GM18873 (cell line): ENCODE results near the gene SNRPF.

ENCODE experiments used
- ATAC-seq: cut with Tn5 transposase; IDR thresholded peaks from one replicate; pipeline ENCODE4 v1.9.1; 2021; ENCODE audit warnings: mild to moderate bottlenecking, moderate library complexity, moderate number of reproducible peaks; ENCODE audit not compliant: unreplicated experiment, low FRiP score

SNRPF gene

DNA sequence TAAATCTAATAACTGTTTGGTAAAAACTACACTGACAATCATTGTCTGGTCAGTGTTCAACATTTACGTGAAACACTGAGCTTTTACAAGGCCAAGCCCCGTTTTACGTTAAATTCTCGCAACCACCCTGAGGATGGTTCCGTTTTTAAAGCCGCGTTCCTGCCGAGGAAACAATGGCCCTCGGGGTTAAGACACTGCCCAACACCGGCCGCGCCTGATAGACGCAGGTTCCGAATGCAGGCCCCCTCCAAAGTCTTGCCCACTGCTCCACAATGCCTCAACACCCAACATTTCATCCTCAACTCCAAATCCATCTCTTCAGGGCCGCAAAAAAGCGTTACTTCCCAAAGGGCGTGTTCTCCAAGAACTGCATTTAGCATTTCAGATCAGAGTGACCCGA, 953 bp upstream of the SNRPF start:
- ATAC-seq, result no peak

DNA sequence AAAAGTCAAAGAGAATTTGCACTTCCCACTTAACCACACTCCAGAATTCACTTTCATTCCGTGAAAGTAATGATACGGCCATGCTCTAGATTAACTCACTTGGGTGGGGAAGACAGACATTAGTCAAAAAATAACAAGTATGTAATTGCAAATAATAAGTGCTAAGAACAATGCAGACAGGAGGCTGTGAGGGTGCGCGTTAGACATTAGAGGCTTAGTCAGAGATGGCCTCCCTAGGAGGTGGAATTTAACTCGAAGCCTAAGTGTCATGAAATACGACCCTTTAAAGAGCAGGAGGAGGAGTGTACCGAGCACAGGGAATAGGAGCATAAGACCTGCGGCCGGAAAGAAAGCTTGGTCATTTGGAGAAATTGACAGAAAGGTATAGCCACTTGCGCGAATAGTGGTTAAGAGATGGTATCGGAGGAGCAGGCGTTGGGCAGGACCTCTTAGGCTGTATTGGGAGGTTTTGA, 628 bp downstream of the SNRPF start:
- no peak for ATAC-seq

DNA sequence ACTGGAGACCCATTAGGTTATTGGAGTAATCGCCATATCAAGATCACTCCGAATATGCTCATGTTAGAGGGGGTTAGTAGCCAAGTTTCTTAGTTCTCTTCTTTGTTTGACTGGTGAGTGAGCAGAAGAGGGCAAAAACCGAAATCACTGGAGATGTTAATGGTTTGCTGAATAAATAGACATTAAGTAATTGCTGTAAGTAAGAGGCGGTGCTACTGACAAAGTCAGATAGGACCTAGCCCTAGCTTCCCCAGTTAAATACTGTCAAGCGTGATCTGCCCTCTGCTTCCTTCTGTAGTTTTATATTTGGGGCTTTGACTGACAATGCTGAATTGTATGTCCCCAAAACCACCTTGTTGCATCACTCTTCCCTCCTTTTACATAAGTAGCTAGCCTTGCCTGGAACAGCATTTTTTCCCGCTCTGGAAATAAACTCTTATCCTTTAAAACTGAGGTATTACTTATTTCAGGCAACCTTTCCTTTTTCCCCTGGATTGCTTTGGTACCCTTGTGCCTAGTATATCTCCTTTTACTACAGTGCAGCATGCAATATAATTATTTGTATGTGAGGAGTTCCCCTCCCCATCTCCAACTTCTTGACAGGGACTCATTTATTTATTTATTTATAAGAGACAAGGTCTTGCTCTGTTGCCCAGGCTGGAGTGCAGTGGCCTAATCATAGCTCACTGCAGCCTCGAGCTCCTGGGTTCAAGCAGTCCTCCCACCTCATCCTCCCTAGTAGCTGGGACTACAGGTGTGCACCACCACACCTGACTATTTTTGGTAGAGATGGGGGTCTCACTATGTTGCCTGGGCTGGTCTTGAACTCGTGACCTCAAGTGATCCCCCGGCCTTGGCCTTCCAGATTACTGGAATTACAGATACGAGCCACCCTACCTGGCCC, 1.4 kb downstream of the SNRPF start:
- no peak for ATAC-seq

DNA sequence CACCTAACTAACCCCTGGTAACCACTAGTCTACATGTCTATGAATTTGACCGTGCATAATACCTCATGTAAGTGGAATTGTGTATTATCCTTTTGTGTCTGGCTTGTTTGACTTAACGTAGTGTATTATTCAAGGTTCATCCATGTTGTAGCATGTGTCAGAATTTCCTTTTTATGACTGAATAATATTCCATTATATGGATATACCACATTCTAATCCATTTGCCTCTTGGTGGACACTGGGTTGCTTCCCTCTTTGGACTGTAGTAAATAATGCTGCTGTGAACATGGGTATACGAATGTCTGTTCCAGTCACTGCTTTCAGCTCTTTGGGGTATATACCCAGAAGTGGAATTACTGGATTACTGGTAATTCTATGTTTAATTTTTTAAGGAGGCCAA, 3.3 kb downstream of the SNRPF start:
- ATAC-seq, result no peak

DNA sequence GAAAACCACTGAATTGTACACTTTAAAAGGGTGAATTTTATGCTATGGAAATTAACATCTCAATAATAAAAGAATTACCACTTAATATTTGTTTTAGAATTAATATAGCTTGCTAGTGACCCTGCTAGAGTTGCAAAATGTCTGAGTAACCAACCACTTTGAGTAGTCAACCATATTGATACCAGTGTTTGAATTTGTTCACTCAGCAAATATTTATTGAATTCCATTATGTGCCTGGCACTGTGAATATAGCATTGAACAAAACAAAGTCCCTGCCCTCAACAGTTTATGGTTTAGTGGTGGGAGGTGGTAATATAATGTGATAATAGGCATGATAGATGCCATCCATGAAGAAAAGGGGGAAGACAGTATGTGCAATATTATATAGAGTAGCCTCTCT, 4.6 kb downstream of the SNRPF start:
- no peak for ATAC-seq

GRCh38 chr12:95870897-95871296, 12.1 kb downstream of the SNRPF start:
- ATAC-seq, result no peak

- no peak for ATAC-seq
These were observed 15.7 kb downstream of the SNRPF start for GRCh38 chr12:95874452-95874851.

- no peak for ATAC-seq
These were observed 18.9 kb downstream of the SNRPF start for GRCh38 chr12:95877622-95878021.

- ATAC-seq, result no peak
These were observed 22.1 kb downstream of the SNRPF start for GRCh38 chr12:95880895-95881294.

DNA sequence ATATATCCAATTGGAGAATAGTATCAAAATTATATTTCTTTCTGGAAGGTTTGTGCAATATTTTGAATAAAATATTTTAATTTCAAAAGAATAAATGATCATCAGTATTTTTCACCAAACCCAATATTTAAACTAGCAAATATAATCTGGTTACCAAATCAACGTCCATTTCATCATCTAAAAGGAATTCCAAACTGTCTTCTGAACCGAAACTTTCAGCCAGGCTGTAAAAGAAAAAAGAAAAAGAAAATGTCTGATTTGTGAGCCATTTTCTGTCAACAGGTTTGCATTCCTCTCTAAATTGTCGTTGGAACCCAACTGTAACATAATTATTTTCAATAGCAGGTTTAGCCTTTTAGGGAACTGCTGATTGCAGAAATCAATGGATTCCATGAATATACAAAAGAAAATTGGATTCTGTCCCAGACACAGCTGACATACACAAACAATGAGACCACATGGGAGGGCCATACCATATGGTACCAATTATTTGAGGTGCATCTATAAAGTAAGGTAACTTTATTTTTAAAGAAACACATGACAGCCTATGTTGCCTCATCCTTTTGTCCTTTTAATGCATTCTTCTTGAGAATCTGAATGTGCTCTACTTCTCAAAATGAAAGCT, 22.7 kb downstream of the SNRPF start:
- no peak for ATAC-seq

GRCh38 chr12:95882080-95882479, 23.3 kb downstream of the SNRPF start:
- ATAC-seq, result no peak

DNA sequence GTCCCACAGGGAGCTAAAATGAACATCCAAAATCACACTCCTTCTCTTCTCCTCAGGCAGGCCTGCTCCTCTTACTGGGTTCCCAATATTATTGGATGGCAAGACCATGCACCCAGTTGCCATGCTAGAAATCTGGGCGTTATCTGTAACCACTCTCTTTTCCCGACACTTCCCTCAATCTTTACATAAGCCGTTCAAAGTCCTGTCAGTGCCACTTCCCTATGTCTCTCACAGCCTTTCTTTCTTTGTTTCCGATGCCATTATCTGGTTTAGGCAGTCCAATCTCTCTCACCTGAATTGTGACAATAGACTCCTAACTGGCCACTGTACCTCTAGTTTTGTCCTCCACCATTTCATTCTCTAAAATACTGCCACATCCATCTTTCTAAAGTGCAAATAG, 24.1 kb downstream of the SNRPF start:
- no peak for ATAC-seq

DNA sequence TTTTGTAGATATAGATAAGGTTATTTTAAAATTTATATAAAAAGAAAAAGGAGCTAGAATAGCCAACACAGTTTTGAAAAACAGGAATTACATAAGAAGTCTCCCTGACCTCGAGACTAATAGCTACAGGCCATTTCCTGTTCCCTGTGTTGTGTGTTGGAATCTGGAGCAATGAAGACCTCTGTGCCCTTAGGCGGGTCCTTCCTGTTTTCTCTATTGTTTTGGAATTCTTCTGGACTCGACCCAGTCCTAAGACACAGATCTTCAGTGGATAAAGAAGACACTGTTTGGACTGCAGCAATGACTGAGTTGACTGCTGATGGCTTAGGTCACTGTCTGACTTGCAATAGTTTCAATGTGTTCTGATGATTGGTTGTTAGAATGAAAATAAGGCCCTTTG, 26.2 kb downstream of the SNRPF start:
- ATAC-seq, result no peak

DNA sequence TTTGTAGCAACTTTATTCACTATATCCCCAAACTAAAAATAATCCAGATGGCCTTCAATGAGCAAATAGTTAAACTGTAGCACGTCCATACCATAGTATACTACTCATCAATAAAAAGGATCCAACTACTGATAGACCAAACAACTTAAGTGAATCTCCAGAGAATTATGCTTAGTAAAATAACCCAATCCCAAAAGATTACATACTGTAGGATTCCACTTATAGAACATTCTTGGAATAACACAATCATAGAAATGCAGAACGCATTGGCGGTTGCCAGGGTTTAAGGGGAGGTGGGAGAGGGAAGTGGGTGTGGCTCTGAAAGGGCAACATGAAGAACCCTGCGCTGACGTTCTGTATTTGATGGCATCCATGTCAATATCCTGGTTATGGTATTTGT, 28.6 kb downstream of the SNRPF start:
- no peak for ATAC-seq

GRCh38 chr12:95890958-95891357, 32.2 kb downstream of the SNRPF start:
- no peak for ATAC-seq

- ATAC-seq, result no peak
These were observed 38.1 kb downstream of the SNRPF start for GRCh38 chr12:95896846-95897245.

GRCh38 chr12:95898081-95898480, 39.3 kb downstream of the SNRPF start:
- no peak for ATAC-seq

DNA sequence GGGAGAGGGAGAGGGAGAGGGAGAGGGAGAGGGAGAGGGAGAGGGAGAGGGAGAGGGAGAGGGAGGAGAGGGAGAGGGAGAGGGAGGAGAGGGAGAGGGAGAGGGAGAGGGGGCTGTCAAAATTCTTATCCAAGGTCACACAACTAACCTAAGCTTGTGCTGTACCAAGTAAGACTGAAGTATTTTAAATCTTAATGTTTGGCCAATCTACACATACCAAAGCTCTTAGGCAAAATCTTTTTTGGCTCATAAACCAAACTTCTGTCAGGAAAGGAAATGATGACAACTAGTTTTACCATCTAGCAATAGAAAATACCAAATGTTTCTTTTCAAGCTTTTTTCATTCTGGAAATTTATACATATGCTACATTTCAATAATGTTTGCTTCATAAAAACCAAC, 49.8 kb downstream of the SNRPF start:
- no peak for ATAC-seq

DNA sequence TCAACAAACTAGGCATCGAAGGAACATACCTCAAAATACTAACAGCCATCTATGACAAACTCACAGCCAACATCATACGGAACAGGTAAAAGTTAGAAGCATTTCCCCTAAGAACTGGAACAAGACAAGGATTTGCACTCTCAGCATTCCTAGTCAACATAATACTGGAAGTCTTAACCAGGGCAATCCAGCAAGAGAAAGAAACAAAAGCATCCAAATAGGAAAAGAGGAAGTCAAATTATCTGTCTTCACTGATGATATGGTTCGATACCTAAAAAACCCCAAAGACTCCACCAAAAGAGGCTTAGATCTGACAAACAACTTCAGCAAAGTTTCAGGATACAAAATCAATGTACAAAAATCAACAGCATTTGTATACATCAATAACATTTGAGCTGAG, 51.1 kb downstream of the SNRPF start:
- no peak for ATAC-seq
